ENCODE measurements around the gene INPP5D.

The INPP5D gene

GRCh38 chr2:233242231-233242927, 182.2 kb downstream of the INPP5D start:
- no peak for TF ChIP-seq CTCF (IDR thresholded peaks at IDR 0.05; ENCODE audit: low read depth, low read length, missing control alignments)
- DNase-seq (ENCODE audit: extremely low read depth, low read depth) = no peak

GRCh38 chr2:233243348-233243747, 183.2 kb downstream of the INPP5D start:
- H3K4me3 ChIP-seq (replicated peaks; ENCODE audit: low read depth, low read length) = no peak overlapping the region
- TF ChIP-seq CTCF (IDR thresholded peaks at IDR 0.05; ENCODE audit: low read depth, low read length, missing control alignments) = no peak
- DNase-seq (ENCODE audit: extremely low read depth, low read depth) = no peak

More at GRCh38 chr2:233242231-233242927, 182.2 kb downstream of the INPP5D start:
- no peak overlapping the region for H3K4me3 ChIP-seq (replicated peaks; ENCODE audit: low read depth, low read length)

- no peak for DNase-seq (ENCODE audit: extremely low read depth, low read depth)
- no peak for TF ChIP-seq CTCF (IDR thresholded peaks at IDR 0.05; ENCODE audit: low read depth, low read length, missing control alignments)
- H3K4me3 ChIP-seq (replicated peaks; ENCODE audit: low read depth, low read length) = no peak overlapping the region
Observed at GRCh38 chr2:233244818-233245217, 184.7 kb downstream of the INPP5D start.

- no peak for TF ChIP-seq CTCF (IDR thresholded peaks at IDR 0.05; ENCODE audit: low read depth, low read length, missing control alignments)
- no peak overlapping the region for H3K4me3 ChIP-seq (replicated peaks; ENCODE audit: low read depth, low read length)
- no peak for DNase-seq (ENCODE audit: extremely low read depth, low read depth)
Observed at GRCh38 chr2:233245406-233245805, 185.3 kb downstream of the INPP5D start.

GRCh38 chr2:233247116-233247515, 187.0 kb downstream of the INPP5D start:
- DNase-seq (ENCODE audit: extremely low read depth, low read depth) = no peak
- no peak for TF ChIP-seq CTCF (IDR thresholded peaks at IDR 0.05; ENCODE audit: low read depth, low read length, missing control alignments)

GRCh38 chr2:233247744-233248143, 187.6 kb downstream of the INPP5D start:
- TF ChIP-seq CTCF (IDR thresholded peaks at IDR 0.05; ENCODE audit: low read depth, low read length, missing control alignments) = no peak
- DNase-seq (ENCODE audit: extremely low read depth, low read depth) = peak; percentile 19
- no peak overlapping the region for H3K4me3 ChIP-seq (replicated peaks; ENCODE audit: low read depth, low read length)

More at GRCh38 chr2:233247116-233247515, 187.0 kb downstream of the INPP5D start:
- H3K4me3 ChIP-seq (replicated peaks; ENCODE audit: low read depth, low read length) = no peak overlapping the region

- TF ChIP-seq CTCF (IDR thresholded peaks at IDR 0.05; ENCODE audit: low read depth, low read length, missing control alignments) = no peak
- no peak overlapping the region for H3K4me3 ChIP-seq (replicated peaks; ENCODE audit: low read depth, low read length)
- DNase-seq (ENCODE audit: extremely low read depth, low read depth) = no peak
Observed at GRCh38 chr2:233248999-233249398, 188.9 kb downstream of the INPP5D start.

All from HFF-Myc (cell line).